Esophagus muscularis mucosa (tissue), 3 donors: ENCODE data around the gene MPP2.

Experiments used
- POLR2A ChIP-seq: fragments of 450-650 bp; IDR thresholded peaks from one replicate; pipeline ENCODE4 v1.6.1; 2017; ENCODE audit warnings: antibody characterized with exemption, moderate library complexity, mild to moderate bottlenecking, low read depth
- TF ChIP-seq, protein P1 (sequence below), 3 experiments: fragments of 200-600 bp in 2 of 3; fragments of 450-650 bp in 1 of 3; sonication (generic) in 2 of 3; IDR thresholded peaks; one replicate each; pipeline ENCODE4 v1.5.1; 2017 to 2019; ENCODE audit warnings: antibody characterized with exemption in 3 of 3, mild to moderate bottlenecking in 2 of 3, moderate library complexity in 1 of 3

DNA sequence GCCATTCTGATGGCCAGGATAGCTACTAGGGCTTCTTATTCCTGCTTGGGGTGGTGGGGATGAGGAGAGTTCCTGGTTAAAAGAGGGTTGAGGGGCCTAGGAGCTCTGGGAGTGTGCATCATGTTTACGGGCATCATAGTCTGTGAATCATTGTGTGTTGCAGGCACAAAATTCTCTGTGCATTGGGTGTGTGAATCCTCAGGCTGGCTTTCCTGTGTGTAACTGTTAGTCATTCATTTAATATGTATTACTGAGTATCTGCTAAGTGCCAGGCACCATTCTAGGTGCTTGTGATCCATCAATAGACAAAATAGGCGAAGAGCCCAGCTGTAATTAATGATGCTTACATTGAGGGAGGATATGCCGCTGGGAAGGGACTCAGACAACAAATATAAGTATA is 29.1 kb upstream of the MPP2 start:
- TF ChIP-seq, protein P1, sequence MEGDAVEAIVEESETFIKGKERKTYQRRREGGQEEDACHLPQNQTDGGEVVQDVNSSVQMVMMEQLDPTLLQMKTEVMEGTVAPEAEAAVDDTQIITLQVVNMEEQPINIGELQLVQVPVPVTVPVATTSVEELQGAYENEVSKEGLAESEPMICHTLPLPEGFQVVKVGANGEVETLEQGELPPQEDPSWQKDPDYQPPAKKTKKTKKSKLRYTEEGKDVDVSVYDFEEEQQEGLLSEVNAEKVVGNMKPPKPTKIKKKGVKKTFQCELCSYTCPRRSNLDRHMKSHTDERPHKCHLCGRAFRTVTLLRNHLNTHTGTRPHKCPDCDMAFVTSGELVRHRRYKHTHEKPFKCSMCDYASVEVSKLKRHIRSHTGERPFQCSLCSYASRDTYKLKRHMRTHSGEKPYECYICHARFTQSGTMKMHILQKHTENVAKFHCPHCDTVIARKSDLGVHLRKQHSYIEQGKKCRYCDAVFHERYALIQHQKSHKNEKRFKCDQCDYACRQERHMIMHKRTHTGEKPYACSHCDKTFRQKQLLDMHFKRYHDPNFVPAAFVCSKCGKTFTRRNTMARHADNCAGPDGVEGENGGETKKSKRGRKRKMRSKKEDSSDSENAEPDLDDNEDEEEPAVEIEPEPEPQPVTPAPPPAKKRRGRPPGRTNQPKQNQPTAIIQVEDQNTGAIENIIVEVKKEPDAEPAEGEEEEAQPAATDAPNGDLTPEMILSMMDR (IDR thresholded peaks at IDR 0.05), result no peak
- TF ChIP-seq POLR2A, result no peak
